HFFc6 (cell line): ENCODE measurements around the gene TMBIM1. TPM values are rescaled to one million over a fixed set of nuclear protein-coding genes. Genes with fewer than 3 reads are reported as not detected.

Source experiments
- DNase-seq: peaks from one replicate; pipeline ENCODE4 v3.0.0-alpha.2; 2018
- H3K27ac Mint-ChIP-seq: 2 replicates; pipeline ENCODE4 v1.8.0; 2020; ENCODE audit warnings: mild to moderate bottlenecking, mixed read lengths
- H3K27me3 Mint-ChIP-seq: 2 replicates; pipeline ENCODE4 v1.8.0; 2021; ENCODE audit warnings: mild to moderate bottlenecking, moderate library complexity, mixed read lengths; ENCODE audit not compliant: insufficient read depth
- H3K36me3 Mint-ChIP-seq: 2 replicates; pipeline ENCODE4 v1.8.0; 2021; ENCODE audit warnings: low read depth, mixed read lengths
- H3K4me1 Mint-ChIP-seq: 2 replicates; pipeline ENCODE4 v1.8.0; 2020; ENCODE audit warnings: low read depth, mixed read lengths
- H3K4me3 Mint-ChIP-seq: 2 replicates; pipeline ENCODE4 v1.8.0; 2020; ENCODE audit warnings: mild to moderate bottlenecking, moderate library complexity, mixed read lengths
- H3K9me3 Mint-ChIP-seq: 2 replicates; pipeline ENCODE4 v1.8.0; 2020; ENCODE audit warnings: mild to moderate bottlenecking, mixed read lengths
- total RNA-seq, 6 experiments: library from RNA; stranded (reverse); fragmentation: NEBNext Ultra II Directional; extraction: Animal tissue kit (Norgen Biotek cat#: 25700); gene quantifications; 2 replicates in 1 of 6; 3 replicates in 5 of 6; pipeline ENCODE4 v1.2.3, GENCODE V29; 2021
- TF ChIP-seq, protein P1 (sequence below): fragments of 200-600 bp; sonication (generic); IDR thresholded peaks from 2 replicates; pipeline ENCODE4 v1.5.0; 2021; ENCODE audit warnings: antibody characterized with exemption, mild to moderate bottlenecking

TMBIM1 gene
- total RNA-seq, 6 experiments from 2014 or later, result 163 to 187 (median 176) TPM

DNA sequence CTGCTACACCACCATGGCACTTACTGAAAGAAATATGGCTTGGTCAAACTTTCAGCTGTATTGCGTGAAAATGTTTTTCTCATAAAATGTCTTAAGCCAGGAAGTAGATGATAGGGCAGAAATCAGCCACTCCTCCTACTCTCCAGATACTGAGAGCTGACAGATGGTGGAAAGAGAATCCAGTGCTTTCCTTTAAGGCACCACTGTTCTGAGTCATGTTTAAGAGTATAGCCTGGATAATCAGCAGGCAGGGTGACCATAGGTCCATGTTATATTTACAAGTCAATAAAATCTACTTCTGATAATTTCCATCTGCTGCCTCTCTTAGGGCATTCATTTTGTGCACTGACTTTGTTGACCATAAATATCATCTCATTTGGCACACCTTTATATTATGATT is 53.4 kb downstream of the TMBIM1 start:
- no peak for DNase-seq
- Mint-ChIP-seq H3K4me1 (peaks cover 6% of the 10 kb centered on the region; the same call in 1 of the 2 replicates), H3K4me3 (no peak overlapping the region), H3K36me3 (peaks cover 33% of the 10 kb centered on the region), H3K27ac (no peak overlapping the region; the same call in 1 of the 2 replicates), H3K9me3 (no peaks in the 10 kb centered on the region), H3K27me3 (no peaks in the 10 kb centered on the region; the same call in none of the 2 replicates)
- TF ChIP-seq, protein P1, sequence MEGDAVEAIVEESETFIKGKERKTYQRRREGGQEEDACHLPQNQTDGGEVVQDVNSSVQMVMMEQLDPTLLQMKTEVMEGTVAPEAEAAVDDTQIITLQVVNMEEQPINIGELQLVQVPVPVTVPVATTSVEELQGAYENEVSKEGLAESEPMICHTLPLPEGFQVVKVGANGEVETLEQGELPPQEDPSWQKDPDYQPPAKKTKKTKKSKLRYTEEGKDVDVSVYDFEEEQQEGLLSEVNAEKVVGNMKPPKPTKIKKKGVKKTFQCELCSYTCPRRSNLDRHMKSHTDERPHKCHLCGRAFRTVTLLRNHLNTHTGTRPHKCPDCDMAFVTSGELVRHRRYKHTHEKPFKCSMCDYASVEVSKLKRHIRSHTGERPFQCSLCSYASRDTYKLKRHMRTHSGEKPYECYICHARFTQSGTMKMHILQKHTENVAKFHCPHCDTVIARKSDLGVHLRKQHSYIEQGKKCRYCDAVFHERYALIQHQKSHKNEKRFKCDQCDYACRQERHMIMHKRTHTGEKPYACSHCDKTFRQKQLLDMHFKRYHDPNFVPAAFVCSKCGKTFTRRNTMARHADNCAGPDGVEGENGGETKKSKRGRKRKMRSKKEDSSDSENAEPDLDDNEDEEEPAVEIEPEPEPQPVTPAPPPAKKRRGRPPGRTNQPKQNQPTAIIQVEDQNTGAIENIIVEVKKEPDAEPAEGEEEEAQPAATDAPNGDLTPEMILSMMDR, result no peak

DNA sequence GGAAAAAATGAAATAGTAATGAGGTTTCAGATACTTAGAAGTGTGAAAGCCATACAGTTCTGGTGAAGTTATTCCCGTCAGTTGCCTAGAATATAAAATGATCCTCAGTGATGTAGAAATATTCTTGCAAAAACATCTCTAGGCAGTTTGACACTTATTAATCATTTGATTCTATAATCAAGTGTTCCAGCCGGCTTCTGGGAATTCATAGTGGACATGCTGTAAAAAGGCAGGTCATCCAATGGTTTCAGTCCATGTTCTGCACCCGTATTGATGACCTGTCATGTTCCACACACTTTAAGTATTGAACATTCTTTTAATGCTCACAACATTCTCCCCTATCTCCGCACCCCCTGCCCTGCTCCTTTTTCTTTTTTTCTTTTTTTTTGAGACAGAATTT is 55.5 kb downstream of the TMBIM1 start:
- Mint-ChIP-seq H3K4me1 (peaks cover 13% of the 10 kb centered on the region; the same call in 1 of the 2 replicates), H3K27ac (no peak overlapping the region), H3K4me3 (no peak overlapping the region), H3K36me3 (peaks cover 45% of the 10 kb centered on the region), H3K9me3 (no peaks in the 10 kb centered on the region), H3K27me3 (no peaks in the 10 kb centered on the region; the same call in 1 of the 2 replicates)
- TF ChIP-seq, protein P1, result no peak
- no peak for DNase-seq

DNA sequence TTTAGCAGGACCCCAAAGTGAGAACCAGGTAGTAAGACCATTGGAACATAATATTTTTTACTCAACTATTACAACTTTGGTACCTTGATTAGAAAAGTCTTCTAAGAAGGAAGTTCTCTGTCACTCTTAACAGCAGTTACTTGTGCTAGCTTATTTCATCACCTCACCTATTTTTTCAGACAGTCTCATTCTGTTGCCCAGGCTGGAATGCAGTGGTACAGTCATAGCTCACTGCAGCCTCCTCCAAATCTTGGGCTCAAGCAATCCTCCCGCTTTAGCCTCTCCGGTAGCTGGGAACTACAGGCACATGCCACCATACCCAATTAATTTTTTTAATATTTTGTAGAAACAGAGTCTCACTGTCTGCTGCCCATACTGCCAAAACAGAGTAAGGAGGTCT is 57.3 kb downstream of the TMBIM1 start:
- Mint-ChIP-seq H3K9me3 (no peaks in the 10 kb centered on the region), H3K27ac (no peak overlapping the region)

DNA sequence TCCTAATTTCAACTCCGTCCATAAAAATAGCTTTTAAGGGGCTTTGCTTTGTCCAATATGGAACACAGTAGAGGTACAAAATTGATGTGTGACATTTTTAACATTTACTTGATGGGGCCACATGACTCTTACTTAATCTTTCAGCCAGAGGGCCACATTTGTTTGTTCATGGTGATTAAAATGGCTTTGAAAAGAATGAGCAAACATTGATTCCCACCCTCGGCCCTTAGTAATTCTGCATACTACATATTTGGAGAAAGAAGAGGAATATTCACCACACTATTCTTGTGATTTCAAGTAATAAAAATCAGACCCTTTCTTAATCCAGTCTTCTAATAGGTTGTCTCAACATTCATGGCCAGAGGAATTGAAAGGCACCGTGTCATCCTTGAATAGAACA is 57.8 kb downstream of the TMBIM1 start:
- Mint-ChIP-seq H3K27ac (no peak overlapping the region), H3K4me3 (no peak overlapping the region), H3K27me3 (no peaks in the 10 kb centered on the region; the same call in none of the 2 replicates), H3K4me1 (peaks cover 32% of the 10 kb centered on the region), H3K36me3 (peaks cover 59% of the 10 kb centered on the region), H3K9me3 (no peaks in the 10 kb centered on the region)
- TF ChIP-seq, protein P1, result no peak
- DNase-seq, result no peak

More for the DNA sequence above, 57.3 kb downstream of the TMBIM1 start:
- TF ChIP-seq, protein P1, result no peak
- H3K36me3 Mint-ChIP-seq, result peaks cover 59% of the 10 kb centered on the region
- H3K4me3 Mint-ChIP-seq, result no peak overlapping the region
- no peaks in the 10 kb centered on the region; the same call in none of the 2 replicates for H3K27me3 Mint-ChIP-seq
- DNase-seq, result no peak
- peaks cover 27% of the 10 kb centered on the region for H3K4me1 Mint-ChIP-seq

DNA sequence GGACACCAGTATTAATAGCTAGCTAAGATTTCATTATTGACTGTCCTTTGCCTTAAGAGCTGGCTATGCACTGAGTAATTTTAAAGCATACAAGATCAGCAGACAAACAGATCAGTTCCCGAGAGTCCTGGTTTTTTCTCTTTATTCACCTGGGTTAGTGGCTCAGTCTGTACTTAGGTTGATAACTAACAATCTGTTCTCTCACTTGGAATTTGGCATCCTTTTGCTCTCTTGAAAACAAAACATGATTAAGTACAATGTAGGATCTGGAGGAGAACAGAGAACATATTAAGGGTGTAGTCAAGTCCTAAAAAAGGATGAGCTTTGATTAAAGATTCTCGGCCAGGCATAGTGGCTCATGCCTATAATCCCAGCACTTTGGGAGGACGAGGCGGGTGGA is 58.8 kb downstream of the TMBIM1 start:
- Mint-ChIP-seq H3K4me3 (no peak overlapping the region), H3K36me3 (peaks cover 55% of the 10 kb centered on the region), H3K27ac (no peak overlapping the region), H3K9me3 (no peaks in the 10 kb centered on the region), H3K4me1 (peaks cover 41% of the 10 kb centered on the region), H3K27me3 (no peaks in the 10 kb centered on the region; the same call in none of the 2 replicates)
- DNase-seq, result no peak
- TF ChIP-seq, protein P1, result no peak
